Endometrial microvascular endothelial cells (primary cell): ENCODE measurements around the gene EPN3. TPM values are rescaled to one million over a fixed set of nuclear protein-coding genes. Genes with fewer than 3 reads are reported as not detected.

Source experiments
- total RNA-seq: library from RNA; depleted of rRNA; stranded (reverse); fragments of >200 nt; gene quantifications from one replicate; pipeline ENCODE4 v1.2.3, GENCODE V29; 2015; ENCODE audit errors: inconsistent ontology term

The EPN3 gene
- total RNA-seq, 1 donor from 2014 or later: not detected

Other genes starting within 250 kb of the EPN3 start
- gene XYLT2, start 186.6 kb upstream of the EPN3 start, total RNA-seq: 51.2 TPM
- gene MRPL27, start 159.6 kb upstream of the EPN3 start, total RNA-seq: 132 TPM
- gene EME1, start 159.5 kb upstream of the EPN3 start, total RNA-seq: 3.1 TPM
- 276 TPM for gene LRRC59, start 135.2 kb upstream of the EPN3 start, total RNA-seq
- 25.8 TPM for gene ACSF2, start 106.5 kb upstream of the EPN3 start, total RNA-seq
- gene CHAD, start 63.9 kb upstream of the EPN3 start, total RNA-seq: not detected
- gene RSAD1, start 53.9 kb upstream of the EPN3 start, total RNA-seq: 33.2 TPM
- 5.5 TPM for gene MYCBPAP, start 24.3 kb upstream of the EPN3 start, total RNA-seq
- gene SPATA20, start 14.4 kb downstream of the EPN3 start, total RNA-seq: 90.3 TPM
- not detected for gene CACNA1G, start 28.0 kb downstream of the EPN3 start, total RNA-seq
- 34.9 TPM for gene ABCC3, start 102.1 kb downstream of the EPN3 start, total RNA-seq
- gene ANKRD40, start 175.2 kb downstream of the EPN3 start, total RNA-seq: 43.2 TPM
- gene LUC7L3, start 186.9 kb downstream of the EPN3 start, total RNA-seq: 15.7 TPM
- not detected for gene ANKRD40CL, start 234.8 kb downstream of the EPN3 start, total RNA-seq